ENCODE data around the gene KDM4C.
A peak's percentile ranks its signal among the peaks of the same experiment; 100 is the strongest.

Gene KDM4C

DNA sequence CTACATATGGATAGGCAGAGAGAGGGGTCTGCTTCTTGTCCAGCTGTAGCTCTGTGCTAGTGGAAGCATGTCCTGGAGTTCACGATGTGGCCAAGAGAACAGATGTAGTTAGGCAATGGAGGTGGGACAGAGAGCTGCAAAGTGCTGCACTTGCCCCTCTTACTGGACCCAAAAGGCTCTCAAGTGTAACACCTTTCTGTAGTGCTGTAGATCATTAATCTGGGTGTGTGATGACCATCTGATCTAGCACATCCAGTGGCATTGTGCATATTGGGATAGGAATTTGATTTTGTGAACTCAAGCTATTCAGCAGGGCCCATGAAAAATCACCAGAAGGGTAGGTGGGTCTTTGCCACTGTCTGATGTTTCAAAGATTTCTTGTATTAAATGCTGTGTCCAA lies 151.4 kb downstream of the KDM4C start:
- TF ChIP-seq TCF12 (IDR thresholded peaks at IDR 0.05; ENCODE audit: low read depth): no peak
- TF ChIP-seq TEAD4 (IDR thresholded peaks at IDR 0.05): no peak
- no peak for TF ChIP-seq TAF1 (IDR thresholded peaks at IDR 0.05; ENCODE audit: low read depth)

DNA sequence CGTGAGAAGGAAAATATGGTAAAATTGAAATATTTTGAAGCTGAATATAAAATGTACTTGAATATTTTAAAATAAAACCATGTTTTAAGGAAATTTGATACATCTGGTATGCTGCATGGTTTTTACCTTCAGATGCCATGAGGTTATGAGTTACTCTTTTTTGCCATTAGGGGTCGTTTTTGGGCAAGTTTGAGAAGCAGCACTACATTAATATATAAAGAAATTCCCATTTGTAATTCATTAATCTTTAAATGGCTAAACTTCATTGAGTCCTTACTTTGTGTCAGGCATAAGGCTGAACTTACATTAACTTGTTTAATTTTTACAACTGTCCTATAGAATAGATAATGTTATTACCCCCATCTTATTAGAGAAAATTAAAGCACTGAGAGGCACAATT lies 152.3 kb downstream of the KDM4C start:
- peak; percentile 50 for TF ChIP-seq RAD21 (IDR thresholded peaks at IDR 0.05; ENCODE audit: low read depth)
- TF ChIP-seq, protein P1, sequence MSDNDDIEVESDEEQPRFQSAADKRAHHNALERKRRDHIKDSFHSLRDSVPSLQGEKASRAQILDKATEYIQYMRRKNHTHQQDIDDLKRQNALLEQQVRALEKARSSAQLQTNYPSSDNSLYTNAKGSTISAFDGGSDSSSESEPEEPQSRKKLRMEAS (IDR thresholded peaks at IDR 0.05): no peak

DNA sequence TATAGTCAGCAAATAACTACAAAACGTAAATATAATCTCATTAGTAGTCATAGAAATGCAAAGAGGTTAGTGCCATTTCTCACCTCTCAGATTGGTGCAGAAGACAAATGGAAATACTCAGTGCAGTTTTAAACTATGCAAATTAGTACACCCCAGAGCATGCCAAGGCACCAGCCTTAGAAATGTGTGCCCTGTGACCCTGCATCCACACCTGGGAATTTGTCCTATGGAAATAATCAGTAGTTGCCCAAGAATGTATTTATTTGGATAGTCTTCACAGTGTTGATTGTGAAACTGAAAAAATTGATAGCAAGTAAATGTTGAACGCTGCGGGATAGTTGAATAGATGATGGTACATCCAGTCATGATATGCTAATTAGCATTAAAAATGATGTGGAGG lies 152.7 kb downstream of the KDM4C start:
- TF ChIP-seq TEAD4 (IDR thresholded peaks at IDR 0.05) (no peak), ZBTB7A (IDR thresholded peaks at IDR 0.05; ENCODE audit: low read depth) (no peak), EGR1 (IDR thresholded peaks at IDR 0.05) (no peak)
- TF ChIP-seq, protein P1 (IDR thresholded peaks at IDR 0.05): no peak

DNA sequence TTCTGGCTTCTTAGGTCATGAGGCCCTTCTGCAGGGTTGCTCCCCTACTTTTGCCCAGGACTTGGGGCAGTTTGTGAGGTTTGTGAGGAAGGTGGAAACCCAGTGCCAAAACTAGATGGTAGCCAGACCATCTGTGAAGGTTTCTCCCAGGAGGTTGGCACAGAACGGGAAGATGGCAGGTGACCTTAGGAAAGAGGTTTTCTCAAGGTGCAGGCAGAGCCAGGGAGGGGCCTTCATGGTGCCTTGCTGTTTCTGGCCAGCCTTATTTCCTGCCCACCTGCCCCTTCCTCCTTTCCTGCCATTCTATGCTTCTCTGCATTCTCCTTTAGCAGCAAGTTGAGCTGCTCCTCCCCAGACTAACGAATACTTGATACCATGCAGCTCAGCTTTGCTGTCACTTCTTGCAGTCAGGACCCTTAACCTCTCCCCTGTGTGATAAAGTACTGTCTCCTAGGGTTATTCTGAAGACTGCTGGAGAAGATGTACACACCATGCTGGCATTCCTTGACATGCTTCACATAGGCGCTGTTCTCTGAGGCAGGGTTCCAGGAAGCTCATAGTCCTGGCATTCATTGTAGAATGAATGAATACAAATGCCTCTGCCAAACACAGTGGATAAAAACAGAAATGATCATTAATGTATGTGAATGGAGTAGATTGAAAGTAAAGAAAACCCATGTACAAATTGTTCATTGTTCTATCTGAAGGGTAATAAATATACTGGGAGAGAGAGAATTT lies 154.3 kb downstream of the KDM4C start:
- TF ChIP-seq CREB1 (IDR thresholded peaks at IDR 0.05; ENCODE audit: low read depth) (no peak), RAD21 (IDR thresholded peaks at IDR 0.05; ENCODE audit: low read depth) (no peak), NFIC (IDR thresholded peaks at IDR 0.05) (no peak)
- TF ChIP-seq, protein P1 (IDR thresholded peaks at IDR 0.05): no peak

DNA sequence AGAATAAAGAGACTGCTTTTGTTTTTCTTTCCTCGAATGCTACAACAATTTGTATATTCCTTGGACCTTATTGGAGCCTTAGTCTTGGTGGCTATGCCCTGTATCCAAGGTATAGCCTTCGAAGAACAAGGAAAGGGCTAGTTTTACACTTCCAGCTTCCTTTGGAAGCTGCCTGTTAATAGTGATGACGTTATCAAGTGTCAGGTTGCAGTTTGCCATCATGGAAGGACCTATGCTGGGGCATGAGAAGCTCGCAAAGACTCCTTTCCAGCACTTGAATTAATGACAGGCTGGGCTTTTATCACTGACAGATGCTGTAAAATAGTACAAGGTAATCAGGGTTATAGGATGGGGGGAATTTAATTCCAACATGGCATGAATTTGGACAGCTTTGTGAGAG lies 157.9 kb downstream of the KDM4C start:
- no peak for TF ChIP-seq YY1 (IDR thresholded peaks at IDR 0.05; ENCODE audit: low read depth)
- no peak for TF ChIP-seq RAD21 (IDR thresholded peaks at IDR 0.05; ENCODE audit: low read depth)
- no peak for TF ChIP-seq CEBPB (IDR thresholded peaks at IDR 0.05)
- no peak for TF ChIP-seq NFIC (IDR thresholded peaks at IDR 0.05)
- no peak for TF ChIP-seq EP300 (IDR thresholded peaks at IDR 0.05; ENCODE audit: borderline replicate concordance)
- no peak for TF ChIP-seq FOXM1 (IDR thresholded peaks at IDR 0.05; ENCODE audit: borderline replicate concordance, low read depth)
- no peak for TF ChIP-seq TEAD4 (IDR thresholded peaks at IDR 0.05)
- no peak for TF ChIP-seq TCF12 (IDR thresholded peaks at IDR 0.05; ENCODE audit: low read depth)
- TF ChIP-seq ZBTB7A (IDR thresholded peaks at IDR 0.05; ENCODE audit: low read depth): no peak
- TF ChIP-seq, protein P2, sequence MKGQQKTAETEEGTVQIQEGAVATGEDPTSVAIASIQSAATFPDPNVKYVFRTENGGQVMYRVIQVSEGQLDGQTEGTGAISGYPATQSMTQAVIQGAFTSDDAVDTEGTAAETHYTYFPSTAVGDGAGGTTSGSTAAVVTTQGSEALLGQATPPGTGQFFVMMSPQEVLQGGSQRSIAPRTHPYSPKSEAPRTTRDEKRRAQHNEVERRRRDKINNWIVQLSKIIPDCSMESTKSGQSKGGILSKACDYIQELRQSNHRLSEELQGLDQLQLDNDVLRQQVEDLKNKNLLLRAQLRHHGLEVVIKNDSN (IDR thresholded peaks at IDR 0.05): no peak
- TF ChIP-seq, protein P1 (IDR thresholded peaks at IDR 0.05): no peak
- TF ChIP-seq EGR1 (IDR thresholded peaks at IDR 0.05): no peak
- TF ChIP-seq, protein P3, sequence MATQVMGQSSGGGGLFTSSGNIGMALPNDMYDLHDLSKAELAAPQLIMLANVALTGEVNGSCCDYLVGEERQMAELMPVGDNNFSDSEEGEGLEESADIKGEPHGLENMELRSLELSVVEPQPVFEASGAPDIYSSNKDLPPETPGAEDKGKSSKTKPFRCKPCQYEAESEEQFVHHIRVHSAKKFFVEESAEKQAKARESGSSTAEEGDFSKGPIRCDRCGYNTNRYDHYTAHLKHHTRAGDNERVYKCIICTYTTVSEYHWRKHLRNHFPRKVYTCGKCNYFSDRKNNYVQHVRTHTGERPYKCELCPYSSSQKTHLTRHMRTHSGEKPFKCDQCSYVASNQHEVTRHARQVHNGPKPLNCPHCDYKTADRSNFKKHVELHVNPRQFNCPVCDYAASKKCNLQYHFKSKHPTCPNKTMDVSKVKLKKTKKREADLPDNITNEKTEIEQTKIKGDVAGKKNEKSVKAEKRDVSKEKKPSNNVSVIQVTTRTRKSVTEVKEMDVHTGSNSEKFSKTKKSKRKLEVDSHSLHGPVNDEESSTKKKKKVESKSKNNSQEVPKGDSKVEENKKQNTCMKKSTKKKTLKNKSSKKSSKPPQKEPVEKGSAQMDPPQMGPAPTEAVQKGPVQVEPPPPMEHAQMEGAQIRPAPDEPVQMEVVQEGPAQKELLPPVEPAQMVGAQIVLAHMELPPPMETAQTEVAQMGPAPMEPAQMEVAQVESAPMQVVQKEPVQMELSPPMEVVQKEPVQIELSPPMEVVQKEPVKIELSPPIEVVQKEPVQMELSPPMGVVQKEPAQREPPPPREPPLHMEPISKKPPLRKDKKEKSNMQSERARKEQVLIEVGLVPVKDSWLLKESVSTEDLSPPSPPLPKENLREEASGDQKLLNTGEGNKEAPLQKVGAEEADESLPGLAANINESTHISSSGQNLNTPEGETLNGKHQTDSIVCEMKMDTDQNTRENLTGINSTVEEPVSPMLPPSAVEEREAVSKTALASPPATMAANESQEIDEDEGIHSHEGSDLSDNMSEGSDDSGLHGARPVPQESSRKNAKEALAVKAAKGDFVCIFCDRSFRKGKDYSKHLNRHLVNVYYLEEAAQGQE (IDR thresholded peaks at IDR 0.05; ENCODE audit: low read depth): no peak
- TF ChIP-seq TAF1 (IDR thresholded peaks at IDR 0.05; ENCODE audit: low read depth): no peak

DNA sequence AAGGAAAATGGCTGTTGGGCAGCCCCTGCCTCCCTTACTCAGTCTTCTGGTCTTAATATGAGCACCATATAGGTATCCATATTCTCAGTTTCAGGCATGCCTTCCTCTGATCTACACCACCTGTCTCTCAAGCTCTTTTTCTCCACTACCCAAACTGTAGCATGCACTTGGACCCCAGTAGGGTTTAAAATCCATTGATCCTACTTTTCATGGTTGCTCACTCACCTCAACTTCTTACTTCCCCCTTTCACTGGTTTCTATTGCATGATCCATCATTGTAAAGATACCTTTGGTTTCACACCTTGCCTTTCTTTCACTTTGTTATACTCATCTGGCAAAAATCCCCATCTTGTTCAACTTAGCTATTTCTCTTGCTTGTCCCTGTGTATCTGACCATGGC lies 159.4 kb downstream of the KDM4C start:
- TF ChIP-seq TEAD4 (IDR thresholded peaks at IDR 0.05): no peak
- TF ChIP-seq CEBPB (IDR thresholded peaks at IDR 0.05): no peak
- TF ChIP-seq, protein P2 (IDR thresholded peaks at IDR 0.05): no peak
- TF ChIP-seq TAF1 (IDR thresholded peaks at IDR 0.05; ENCODE audit: low read depth): no peak
- TF ChIP-seq ZBTB7A (IDR thresholded peaks at IDR 0.05; ENCODE audit: low read depth): no peak
- TF ChIP-seq, protein P1 (IDR thresholded peaks at IDR 0.05): no peak
- no peak for TF ChIP-seq NFIC (IDR thresholded peaks at IDR 0.05)
- no peak for TF ChIP-seq EGR1 (IDR thresholded peaks at IDR 0.05)
- TF ChIP-seq RAD21 (IDR thresholded peaks at IDR 0.05; ENCODE audit: low read depth): no peak
- TF ChIP-seq EP300 (IDR thresholded peaks at IDR 0.05; ENCODE audit: borderline replicate concordance): no peak
- TF ChIP-seq CREB1 (IDR thresholded peaks at IDR 0.05; ENCODE audit: low read depth): no peak
- TF ChIP-seq, protein P3 (IDR thresholded peaks at IDR 0.05; ENCODE audit: low read depth): no peak
- TF ChIP-seq TCF12 (IDR thresholded peaks at IDR 0.05; ENCODE audit: low read depth): no peak
- no peak for TF ChIP-seq FOXM1 (IDR thresholded peaks at IDR 0.05; ENCODE audit: borderline replicate concordance, low read depth)
